DMS 273 (cell line): ENCODE results near the gene MRPS11.
"Not testable (repeated sequence)": the region's sequence is repeated elsewhere in the genome, so short reads cannot be mapped to it uniquely, and the experiment has no call there.

Source experiments
- DNase-seq: peaks from one replicate; lab custom pipeline; 2025; ENCODE audit not compliant: unreplicated experiment; lab: John Stamatoyannopoulos, UW

Gene MRPS11

DNA sequence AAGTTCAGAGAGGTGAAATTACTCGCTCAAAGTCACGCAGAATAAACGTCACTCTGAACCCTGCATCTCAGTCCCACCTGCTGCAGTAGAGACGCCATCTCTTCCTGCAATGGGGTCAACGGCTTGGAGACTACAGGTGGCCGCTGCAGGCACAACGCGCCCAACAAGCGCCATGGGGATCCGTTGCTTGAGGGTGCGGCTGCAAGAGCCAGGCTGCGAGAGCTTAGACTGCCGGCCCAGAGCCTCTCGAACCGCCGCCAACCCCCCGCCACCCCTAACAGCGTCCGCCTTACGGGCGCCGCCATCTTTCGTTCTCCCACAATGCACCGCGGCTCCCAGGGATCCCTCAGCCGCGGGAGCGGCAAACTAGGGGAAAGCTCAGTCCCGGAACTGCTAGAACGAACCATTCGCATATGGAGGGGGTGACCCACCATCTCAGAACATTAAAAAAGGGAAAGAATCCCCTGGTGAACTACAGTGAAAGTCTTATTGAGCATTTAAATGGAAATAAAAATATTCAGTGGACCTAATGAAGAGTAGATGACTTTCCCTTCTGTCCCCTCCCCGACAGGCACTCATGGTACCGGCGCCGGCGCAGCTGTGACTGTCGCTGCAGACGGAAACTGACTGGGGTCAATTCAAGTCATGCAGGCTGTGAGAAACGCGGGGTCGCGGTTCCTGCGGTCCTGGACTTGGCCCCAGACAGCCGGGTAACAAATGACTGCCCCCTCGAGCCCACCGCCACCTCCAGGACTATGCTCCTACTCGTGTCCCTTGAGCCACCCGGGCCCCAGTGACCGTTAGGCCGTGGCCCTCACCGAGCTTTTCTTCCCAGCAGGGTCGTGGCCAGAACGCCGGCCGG, at the start of gene MRPS11, which contains the start of gene MRPL46:
Gene MRPS11, plus strand, starts transcription at position 636 of the 862 bp plus-strand sequence. Its CDS starts 10 bp downstream, at position 646.
Gene MRPL46, minus strand, starts transcription at position 316 of the 862 bp plus-strand sequence. Its CDS starts 11 bp downstream, at position 305.
- DNase-seq = peak; percentile 93

DNA sequence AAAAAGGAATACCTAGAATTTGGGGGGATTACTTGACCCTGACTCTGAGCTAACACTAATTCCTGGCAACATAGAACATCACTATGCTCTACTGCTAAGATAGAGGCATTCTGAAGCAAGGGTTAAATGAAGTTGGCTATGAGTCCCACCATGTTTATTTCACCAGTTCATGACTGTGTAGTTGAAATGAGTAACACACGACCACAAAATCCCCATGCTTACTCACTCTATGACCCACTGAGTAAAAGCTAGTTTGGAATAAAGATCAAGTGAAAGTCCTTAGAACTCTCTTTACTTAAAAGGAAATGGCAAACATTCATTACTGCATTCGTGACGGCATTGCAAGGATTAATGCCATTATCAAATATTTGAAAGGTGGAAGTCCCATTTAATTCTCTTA, 47.7 kb upstream of the MRPS11 start:
- no peak for DNase-seq

DNA sequence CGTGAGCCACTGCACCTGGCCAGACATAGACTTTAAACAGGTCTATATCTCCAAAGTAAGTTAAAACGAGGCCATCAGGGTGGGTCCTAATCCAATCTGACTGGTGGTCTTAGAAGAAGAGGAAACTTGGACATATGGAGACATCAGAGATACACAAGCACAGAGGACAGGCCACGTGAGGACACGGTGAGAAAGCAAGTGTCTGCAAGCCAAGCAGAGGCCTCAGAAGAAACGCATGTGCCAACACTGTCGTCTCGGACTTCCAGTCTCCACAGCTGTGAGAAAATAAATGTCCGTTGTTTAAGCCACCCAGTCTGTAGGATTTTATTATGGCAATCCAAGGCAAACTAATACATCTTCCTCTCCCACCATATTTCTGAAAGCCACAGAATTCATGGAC, 44.2 kb upstream of the MRPS11 start:
- no peak for DNase-seq

DNA sequence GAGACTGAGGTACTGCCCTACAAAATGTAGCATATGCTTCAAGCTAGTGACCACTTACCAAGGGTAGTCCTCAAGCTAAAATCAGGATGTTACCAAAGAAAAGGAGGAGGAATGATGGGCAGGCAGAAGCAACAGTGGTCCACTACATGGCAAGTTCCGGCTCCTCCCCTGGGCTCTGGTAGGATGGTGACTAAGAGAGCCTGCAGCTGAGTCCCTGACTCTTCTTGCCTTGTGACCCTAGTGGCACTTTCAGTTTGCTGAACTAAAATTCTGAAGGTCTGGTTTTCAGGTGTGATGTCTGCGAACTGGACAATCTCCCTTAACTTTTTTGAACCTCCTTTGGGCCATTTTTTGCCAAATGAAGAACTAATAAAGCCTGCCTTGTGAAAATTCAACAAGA, 41.2 kb upstream of the MRPS11 start:
- DNase-seq = no peak

DNA sequence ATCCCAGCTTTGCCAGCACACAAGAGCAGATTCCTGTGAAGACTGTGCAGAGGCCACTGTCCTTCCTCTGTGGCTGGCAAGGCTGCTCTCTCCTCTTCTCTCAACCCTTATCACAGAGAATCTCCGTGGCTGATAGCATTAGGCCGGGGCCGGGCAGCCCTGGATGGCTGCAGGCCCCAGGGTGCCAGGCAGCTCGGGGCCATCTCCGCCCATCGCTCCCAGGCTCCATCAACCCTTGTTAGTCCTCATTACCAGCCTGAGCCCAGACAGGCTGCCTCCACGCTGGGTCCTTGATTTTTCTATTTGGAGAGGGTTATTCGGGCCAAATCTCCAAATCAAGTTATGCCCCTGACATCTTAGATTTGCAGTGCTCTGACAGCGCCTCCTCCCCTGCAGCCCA, 39.5 kb upstream of the MRPS11 start:
- DNase-seq = no peak

DNA sequence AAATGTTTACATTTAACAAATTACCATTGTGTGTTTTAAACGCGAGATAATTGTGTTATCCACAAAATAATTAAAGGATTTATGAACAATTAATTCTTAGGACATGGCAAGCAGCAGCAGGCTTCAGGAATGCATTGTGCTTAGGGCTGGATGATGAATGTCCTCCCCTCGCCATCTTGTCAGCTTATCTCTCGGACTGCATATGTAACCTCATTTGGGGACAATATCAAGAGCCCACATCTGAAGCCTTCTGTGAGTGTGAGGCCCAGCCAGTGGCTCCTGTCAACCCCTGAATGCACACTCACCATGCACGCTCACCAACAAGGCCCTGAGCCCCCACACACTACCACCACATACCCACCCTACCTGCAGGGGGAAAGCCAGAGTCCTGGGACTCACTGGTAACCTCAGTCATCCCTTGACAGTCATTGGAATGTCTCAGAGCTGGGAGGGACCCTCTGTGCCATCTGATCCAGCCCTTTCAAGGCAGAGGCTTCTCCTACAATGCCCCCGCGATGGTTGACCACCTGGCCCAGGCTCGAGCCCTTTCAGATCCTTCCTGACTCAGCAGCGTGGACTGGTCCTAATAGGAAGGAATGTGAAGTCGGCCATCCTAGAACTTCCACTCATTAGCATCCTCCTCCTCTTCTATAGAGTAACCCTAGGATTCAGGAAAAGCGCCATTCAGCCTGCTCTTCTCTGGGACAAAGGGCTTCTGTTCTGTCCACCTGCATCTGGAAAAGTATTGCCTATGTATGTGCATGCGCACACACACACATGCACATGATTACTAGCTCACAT, 38.5 kb upstream of the MRPS11 start:
- no peak for DNase-seq

DNA sequence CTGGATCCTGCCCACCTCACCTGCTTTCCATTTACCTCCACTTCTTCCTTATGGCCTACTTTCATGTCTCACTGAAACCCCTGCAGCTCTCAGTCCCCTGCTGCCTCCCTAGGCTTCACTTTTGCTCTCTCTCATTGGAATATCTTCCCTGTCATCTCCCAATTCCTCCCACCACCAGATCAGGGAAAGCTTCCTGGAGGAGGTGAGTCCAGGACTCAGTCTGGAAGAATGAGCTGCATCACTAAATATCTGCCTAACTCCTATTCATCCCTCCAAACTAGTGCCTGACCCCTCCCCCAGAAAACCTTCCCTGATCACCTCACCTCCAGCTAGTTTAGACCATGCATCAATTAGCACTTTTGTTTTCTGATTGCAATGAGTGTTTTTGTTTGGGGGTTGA, 37.5 kb upstream of the MRPS11 start:
- DNase-seq = no peak

DNA sequence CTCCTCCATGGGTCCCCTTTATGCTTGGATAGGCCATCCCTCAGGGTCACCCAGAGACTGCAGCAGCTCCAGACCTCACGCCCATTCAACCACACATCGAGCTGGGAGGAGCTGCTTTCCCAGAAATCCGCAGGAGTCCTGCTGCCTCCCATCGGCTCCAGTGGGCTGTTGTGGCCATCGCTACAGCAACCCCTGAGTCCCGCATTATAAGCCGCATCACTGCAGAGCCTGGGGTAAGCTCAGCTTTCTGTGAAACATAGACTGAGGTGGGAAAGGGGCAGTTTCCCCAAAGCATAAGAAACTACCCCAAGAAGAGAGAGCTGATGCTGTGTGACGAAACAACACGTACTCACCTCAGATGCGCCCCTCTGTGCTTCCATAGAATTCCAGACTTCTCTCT, 36.1 kb upstream of the MRPS11 start:
- DNase-seq = no peak

DNA sequence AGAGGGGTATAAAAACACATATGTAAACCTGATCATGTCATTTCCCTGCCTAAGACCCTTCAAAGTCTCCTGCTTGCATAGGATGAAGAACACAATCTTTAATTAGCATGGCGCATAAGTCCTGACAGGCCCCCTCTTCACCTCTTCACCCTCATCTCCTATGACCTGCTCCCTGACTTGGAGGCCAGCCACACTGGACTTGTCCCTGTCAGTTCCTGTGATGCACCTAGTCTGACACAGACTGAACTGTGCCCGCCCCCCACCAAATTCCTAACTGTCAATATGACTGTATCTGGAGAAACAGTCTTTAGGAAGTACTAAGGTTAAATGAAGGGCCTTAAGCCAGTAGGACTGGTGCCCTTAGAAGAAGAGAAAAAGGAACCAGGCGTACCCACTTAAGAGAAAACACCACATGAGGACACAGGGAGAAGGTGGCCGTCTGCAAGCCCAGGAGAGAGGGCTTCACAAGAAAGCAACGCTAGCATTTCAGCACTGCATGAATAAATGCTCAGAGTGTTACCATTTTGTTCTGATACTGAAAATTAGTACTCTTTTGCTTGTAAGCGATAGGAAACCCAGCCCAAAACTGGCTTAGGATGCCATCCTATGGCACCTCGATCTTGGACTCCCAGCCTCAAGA, 34.3 kb upstream of the MRPS11 start:
- no peak for DNase-seq

DNA sequence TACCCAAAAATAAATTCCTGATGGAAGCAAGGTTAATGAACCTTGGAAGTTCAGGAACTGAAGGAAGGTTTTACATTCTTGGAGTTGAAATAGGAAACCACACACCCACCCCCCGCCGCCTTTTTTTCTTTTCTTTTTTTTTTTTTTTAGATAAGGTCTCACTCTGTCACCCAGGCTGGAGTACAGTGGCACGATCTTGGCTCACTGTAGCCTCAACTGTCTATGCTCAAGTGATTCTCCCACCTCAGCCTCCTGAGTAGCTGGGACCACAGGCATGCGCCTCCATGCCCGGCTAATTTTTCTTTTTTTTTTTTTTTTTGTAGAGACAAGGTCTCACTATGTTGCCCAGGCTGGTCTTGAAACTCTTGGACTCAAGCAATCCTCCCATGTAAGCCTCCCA, 33.4 kb upstream of the MRPS11 start:
- not testable (repeated sequence) for DNase-seq

DNA sequence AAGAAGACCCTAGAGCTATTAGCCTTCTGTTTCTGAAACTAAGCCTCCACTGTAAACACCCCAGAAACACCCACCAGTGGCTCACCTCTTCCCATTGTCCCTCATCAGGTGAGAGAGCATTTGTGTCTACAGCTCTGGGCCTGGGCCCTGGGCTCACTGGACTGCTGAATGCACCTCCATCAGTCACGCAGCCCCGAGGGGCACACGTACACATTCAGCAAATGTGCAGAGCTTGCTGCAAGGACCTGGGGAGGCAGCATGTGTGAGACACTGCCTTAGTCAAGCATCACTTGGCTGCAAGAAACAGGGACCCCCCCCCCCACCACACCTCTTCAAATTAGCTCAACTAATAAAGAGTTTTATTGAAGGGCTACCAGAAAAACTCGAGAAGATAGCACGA, 29.3 kb upstream of the MRPS11 start:
- DNase-seq = no peak

DNA sequence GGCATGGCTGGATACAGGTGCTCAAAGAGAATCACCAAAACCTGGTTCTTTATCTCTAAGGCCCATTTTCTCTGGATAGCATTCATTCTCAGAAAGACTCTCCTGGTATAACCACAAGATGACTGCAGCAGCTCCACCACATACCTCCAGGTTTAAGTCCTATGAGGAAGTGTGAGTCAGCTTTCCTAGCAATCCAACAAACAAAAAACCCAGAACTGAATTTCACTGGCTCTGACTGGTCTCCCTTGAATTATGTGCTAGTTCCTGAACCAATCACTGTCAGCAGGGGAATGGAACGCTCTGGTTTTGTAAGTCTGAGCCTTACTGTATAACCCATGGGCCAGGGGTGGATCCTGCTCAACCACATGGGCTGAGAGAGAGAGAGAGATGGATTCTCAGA, 27.5 kb upstream of the MRPS11 start:
- no peak for DNase-seq

DNA sequence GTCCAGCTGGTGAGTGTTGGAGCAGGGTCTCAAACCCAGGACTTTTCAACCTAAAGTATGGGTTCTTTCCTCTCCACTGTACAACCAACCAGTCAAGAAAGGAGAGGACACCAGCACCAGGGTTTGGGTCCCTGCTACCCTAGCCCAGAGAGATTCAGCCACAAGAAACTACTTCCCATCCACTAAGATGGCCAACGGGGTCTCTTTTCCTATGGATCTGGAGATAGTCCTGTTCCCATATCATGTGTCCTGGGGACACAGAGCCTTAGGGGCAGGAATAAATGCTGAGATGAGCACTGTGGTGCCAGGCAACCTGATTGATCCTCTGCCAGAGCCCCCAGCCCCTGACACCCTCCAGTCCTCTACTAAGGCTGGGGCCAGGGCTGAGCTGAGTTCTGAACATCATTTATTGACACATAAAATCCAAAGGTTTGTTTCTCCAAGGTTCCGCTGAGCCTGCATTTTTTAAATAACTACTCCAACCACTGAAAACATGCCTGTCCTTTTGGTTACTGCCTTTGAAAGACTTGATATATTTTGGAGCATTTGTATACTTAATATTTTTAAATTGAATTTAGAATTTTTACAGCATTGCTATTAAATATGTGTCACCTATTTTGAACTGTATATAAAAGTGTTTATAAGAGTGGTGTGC, 26.3 kb upstream of the MRPS11 start:
- no peak for DNase-seq

DNA sequence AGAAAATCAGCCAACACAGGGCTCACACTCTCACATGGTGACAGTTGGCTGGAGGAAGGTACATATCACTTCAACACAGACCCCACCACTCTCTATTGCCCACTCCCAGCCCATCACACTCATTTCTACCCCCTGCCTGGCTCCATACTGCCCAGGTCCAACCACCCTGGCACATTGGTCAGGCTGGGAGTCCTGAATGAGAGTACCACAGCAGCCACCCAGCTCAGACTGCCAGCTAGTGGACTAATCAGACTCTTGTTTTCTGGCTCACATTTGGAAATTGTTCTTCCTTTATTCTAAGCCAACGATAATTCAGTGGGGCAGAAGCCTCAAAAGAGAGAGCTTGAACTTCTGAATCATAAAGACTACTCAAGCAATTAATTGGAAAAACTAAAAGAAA, 20.3 kb upstream of the MRPS11 start:
- DNase-seq = no peak

DNA sequence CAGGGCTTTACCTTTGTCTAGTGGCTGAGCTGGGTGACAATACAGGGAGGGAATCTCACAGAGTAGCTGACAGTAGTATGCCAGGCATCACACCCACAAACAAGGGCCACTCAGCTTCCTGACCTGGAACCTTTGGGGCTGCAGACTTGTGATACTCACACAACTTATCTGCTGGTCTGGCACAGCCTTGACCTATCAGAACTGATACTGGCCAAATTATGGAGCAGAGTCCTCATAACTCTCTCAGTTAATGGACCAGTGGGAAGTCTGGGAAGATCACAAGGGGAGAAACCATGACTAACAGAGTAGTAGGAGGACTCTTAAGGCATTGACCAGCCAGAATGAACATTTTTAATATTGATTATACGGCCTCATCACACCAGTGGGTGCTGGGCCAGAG, 19.8 kb upstream of the MRPS11 start:
- DNase-seq = no peak

DNA sequence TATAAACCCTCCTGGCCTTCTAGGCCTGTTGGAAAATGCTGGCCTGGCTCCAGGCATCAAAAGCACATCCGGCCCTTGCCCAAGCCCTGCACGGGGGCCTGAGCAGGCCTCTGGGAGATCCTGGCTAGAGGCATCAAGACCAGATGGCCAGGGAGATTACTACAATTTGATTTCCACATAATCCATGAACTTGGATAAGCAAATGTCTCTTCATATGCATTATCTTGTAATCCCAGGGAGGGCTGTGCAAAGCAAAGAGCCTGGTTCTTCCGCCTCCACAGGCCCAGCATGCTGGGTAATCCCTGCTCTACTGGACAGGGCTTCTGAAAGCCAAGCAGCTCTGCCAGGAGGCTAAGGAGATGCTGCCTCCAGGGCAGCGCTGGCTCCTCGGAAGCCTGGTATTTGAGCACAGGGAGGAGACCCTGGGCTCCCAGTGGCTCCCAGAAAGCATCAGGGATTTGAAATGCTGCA, 18.5 kb upstream of the MRPS11 start:
- no peak for DNase-seq

DNA sequence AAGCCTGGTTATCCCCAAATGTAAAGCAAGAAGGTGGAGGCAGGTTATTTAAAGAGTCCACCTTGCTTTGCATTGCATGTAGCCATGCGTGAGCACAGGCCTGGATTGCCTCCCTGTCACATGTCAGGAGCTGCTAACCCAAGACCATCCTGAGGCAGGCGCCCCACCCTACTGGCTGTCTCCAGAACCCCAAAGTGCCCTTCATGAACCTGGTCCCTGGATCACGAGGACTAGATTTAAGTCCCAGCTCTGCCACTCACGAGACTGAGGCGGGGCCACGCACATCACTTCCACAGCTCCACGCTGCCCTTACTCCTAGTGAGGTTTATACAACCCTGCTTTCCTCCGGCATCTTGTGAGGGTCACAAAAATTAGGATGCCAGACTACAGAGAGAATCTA, 17.9 kb upstream of the MRPS11 start:
- DNase-seq = no peak

DNA sequence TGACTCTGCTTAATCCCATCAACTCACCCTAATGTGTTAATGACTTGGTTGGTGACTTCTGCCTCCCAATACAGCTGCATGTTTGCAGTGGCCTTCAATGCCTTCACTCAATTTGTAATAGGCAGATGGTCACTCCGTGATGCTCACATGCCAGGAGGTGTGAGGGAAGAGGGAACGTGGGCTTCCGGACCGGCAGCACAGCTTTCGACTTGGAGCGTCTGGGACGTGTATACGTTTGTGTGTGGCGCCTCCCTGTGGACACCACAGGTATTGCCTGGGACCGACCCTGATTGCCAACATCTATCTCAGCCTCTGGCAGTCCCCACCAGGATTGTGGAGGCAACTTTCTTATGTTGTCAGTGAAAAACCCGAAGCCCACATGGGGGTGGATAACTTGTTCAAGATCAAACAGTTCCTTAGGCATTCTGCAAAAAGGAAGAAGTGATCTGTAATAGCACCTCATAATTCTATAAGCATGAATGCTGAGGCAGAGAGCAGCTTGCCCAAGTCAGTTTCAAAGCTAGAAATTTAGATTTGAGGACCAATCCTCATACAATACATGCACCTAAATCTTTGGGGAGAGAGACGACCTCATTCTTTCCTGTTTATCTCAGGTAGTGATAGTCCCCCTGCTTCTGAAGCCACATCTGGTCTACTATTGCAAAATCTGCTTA, 17.2 kb upstream of the MRPS11 start:
- peak; percentile 86 for DNase-seq

DNA sequence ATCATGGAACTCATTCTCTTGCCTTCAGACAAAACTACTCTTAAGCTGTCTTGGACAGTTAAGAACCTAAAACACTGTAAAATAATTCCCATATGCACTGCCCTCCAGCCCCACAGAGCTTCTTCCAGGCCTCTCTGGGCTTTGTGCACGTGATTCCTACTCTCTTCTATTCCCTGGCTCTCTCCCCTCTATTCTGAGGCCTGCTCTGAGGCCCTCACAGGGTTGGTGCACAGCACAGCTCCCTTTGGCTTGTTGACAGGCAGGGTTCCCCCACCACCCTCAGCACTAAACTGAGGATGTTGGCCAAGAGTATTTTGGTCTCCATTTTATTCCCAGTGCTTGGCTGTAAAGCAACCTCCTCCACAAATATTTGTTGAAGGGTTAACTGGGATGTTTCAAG, 13.9 kb upstream of the MRPS11 start:
- no peak for DNase-seq

DNA sequence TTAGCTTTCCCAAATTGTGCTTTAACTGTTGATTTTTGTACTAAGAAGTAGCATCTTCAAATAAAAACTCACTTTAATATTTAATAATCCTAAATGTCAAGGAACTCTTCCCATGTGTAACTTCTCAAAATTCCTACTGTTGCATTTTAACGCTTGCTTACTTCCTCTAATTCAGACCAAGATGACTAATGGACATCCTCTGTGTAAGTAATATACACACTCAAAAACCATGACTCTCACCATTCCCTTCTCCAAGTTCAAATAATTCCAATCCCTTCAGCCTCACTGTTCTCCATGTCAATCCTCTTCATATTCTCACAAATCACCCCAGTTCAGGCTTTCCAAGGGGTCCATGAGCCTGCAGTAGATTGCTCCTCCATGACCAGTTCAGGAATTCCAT, 13.3 kb upstream of the MRPS11 start:
- DNase-seq = no peak
